ENCODE data around the gene HSF5. TPM values are rescaled to one million over a fixed set of nuclear protein-coding genes. Genes with fewer than 3 reads are reported as not detected.
A peak's percentile ranks its signal among the peaks of the same experiment; 100 is the strongest.
"Not testable (repeated sequence)": the region's sequence is repeated elsewhere in the genome, so short reads cannot be mapped to it uniquely, and the experiment has no call there.

The HSF5 gene
- total RNA-seq, 2 donors from 2014 or later: 2.9 to 3.3 TPM

DNA sequence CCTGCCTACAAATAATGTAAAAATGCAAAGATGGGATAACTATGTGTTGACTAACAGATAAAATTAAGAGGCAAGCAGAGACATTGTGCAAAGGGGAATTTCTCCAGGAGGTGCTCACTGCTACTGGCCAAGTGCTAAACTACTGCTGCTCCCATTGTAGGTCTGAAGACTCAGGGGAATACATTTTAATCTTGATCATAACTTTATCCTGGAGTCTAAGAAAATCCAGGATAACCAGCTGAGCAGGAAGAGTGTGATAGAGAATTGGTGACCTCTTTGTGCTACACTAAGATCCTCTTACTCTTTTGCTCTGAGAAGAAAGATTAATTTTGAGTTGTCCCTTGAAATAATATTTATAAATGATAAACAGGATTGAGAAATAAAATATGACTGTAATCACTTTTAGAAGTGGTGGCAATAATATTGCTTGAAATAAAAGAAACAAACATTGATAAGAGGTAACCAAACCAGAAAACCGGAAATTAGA lies 76.8 kb downstream of the HSF5 start:
- no peak overlapping the region for H3K27ac Mint-ChIP-seq
- no peaks in the 10 kb centered on the region for H3K9me3 Mint-ChIP-seq
- peak overlapping the region; percentile 14 to 85 for H3K4me3 Mint-ChIP-seq
- no peaks in the 10 kb centered on the region for H3K27me3 Mint-ChIP-seq (ENCODE audit: low read depth)
- H3K36me3 Mint-ChIP-seq (ENCODE audit: insufficient read depth in 2 of 2): peaks cover 0 to 2% of the 10 kb centered on the region in 2 donors
- H3K4me1 Mint-ChIP-seq (ENCODE audit: low read depth): peaks cover 57% of the 10 kb centered on the region
- DNase-seq: no peak
- no peak for ATAC-seq (replicated peaks in 1 of 2)

DNA sequence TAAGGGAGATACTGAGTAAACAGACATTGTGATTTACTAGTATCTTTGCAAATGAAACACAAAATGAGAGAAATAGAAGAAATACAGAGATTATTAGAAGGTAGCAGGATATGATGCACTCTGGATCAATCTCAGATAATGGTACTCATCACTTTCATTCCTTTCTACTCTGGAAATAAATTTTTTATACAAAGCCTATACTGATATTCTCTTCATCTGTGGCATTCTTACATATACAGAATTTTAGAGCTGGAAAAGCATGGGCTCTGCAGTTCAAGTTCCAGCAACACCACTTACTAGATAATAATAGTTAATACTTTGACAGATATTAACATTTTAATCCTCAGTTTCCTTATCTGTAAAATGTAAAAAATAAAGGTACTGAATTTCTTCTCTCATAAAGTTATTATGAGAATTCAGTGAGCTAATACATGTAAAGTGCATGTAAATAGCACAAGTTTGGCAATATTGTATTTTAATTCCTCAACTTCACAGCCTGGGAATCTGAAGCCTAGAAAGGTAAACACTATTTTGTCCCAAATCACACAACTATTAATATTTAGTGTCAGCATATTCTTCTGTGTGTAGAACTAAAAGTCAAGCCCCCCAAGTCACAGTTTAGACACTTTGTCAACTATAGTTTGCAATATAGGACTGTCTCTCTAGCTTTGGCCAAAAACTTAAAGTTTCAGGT lies 77.3 kb downstream of the HSF5 start:
- no peak overlapping the region for H3K27ac Mint-ChIP-seq
- H3K4me1 Mint-ChIP-seq (ENCODE audit: low read depth): peaks cover 51% of the 10 kb centered on the region
- DNase-seq (no peak), ATAC-seq (replicated peaks in 1 of 2) (no peak)
- H3K27me3 Mint-ChIP-seq (ENCODE audit: low read depth): no peaks in the 10 kb centered on the region
- H3K4me3 Mint-ChIP-seq: peak overlapping the region in 1 of 2 donors; percentile 33
- H3K9me3 Mint-ChIP-seq: no peaks in the 10 kb centered on the region
- H3K36me3 Mint-ChIP-seq (ENCODE audit: insufficient read depth in 2 of 2): peaks cover 0 to 2% of the 10 kb centered on the region in 2 donors

DNA sequence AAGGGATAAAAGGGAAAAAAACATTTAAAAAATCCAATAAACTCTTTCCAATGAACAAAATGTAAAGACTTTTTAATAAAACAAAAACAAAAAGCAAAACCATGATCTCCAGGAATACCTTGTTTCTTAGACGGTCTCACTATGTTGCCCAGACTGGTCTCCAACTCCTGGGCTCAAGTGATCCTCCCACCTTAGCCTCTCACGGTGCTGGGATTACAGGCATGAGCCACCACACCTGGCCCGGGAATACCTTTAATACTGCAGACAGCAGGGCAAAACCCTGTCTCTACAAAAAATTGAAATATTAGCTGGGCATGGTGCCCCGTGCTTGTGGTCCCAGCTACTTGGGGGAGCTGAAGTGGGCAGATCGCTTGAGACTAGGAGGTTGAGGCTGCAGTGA lies 78.8 kb downstream of the HSF5 start:
- H3K9me3 Mint-ChIP-seq: no peaks in the 10 kb centered on the region
- no peak for DNase-seq
- no peaks in the 10 kb centered on the region for H3K27me3 Mint-ChIP-seq (ENCODE audit: low read depth)
- no peak for ATAC-seq (replicated peaks in 1 of 2)
- peaks cover 38% of the 10 kb centered on the region for H3K4me1 Mint-ChIP-seq (ENCODE audit: low read depth)
- H3K36me3 Mint-ChIP-seq (ENCODE audit: insufficient read depth in 2 of 2): peaks cover 0 to 2% of the 10 kb centered on the region in 2 donors
- no peak overlapping the region for H3K27ac Mint-ChIP-seq
- no peak overlapping the region for H3K4me3 Mint-ChIP-seq

DNA sequence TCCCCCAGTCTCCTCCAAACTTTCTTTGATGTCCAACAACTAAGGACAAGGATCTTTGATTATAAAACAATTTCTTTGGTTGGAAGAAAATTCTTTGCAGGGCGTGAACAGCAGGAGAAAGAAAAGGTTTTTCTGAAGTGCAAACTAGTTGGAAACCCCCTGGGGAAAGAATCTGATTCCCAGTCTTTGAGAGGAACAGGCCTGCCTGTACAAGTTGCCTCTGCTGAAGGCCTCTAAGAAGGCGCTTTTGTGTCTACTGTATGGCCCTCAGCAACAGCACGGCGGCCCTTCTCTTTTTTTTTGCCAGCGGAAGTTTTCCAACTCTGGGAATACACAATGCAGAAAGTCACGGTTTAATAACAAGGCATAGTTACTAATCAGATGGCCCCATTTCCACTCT lies 84.9 kb downstream of the HSF5 start:
- Mint-ChIP-seq H3K9me3 (no peaks in the 10 kb centered on the region), H3K4me3 (no peak overlapping the region), H3K27ac (no peak overlapping the region), H3K4me1 (ENCODE audit: low read depth) (peaks cover 11% of the 10 kb centered on the region), H3K27me3 (ENCODE audit: low read depth) (no peaks in the 10 kb centered on the region), H3K36me3 (ENCODE audit: insufficient read depth in 2 of 2) (no peaks in the 10 kb centered on the region)
- no peak for DNase-seq
- ATAC-seq (replicated peaks in 1 of 2): no peak

DNA sequence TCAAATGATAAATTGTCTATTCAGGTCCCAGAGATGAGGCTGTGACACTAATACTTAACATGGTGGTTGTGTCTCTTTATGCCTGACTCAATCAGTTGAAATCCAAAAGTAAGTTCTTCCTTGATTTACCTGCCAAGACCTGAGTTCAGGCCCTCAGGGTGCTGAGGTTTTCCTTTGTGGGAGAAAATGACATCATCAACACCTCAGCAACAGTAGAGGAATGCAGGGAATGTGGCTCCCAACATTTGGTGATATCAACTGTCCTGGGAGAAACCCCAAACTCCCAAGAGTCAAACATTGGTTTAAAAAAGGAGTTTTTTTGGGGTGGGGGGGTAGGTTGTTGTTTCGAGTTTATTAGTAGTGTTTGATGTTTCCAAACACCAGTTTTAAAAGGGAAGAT lies 85.5 kb downstream of the HSF5 start:
- DNase-seq (no peak), ATAC-seq (replicated peaks in 1 of 2) (no peak)
- Mint-ChIP-seq H3K36me3 (ENCODE audit: insufficient read depth in 2 of 2) (no peaks in the 10 kb centered on the region), H3K27me3 (ENCODE audit: low read depth) (no peaks in the 10 kb centered on the region), H3K4me3 (no peak overlapping the region), H3K9me3 (no peaks in the 10 kb centered on the region), H3K27ac (no peak overlapping the region), H3K4me1 (ENCODE audit: low read depth) (peaks cover 11% of the 10 kb centered on the region)

DNA sequence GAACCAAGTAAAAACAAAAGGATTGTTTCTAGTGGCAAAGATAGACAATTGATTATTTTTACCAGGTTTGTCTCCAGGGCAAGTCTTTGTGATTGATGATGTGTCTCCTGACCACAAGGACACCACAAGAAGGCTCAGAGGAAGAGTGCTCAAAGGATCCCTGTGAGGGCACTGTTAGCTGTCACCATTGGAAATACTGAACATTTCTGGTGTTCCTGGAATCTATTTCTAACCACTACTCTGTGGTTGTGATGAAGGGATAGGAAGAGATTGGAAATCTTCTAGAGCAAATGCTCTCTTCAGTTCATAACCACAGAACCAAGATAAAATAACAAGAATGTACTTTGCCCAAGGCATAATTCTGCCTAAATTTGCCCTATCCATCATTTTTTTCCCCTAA lies 86.2 kb downstream of the HSF5 start:
- Mint-ChIP-seq H3K36me3 (ENCODE audit: insufficient read depth in 2 of 2) (no peaks in the 10 kb centered on the region), H3K27me3 (ENCODE audit: low read depth) (no peaks in the 10 kb centered on the region), H3K9me3 (no peaks in the 10 kb centered on the region), H3K27ac (peak overlapping the region; percentile 33), H3K4me1 (ENCODE audit: low read depth) (peaks cover 11% of the 10 kb centered on the region), H3K4me3 (peak overlapping the region; percentile 18 to 33)
- DNase-seq (peak; percentile 18 to 43), ATAC-seq (replicated peaks in 1 of 2) (peak; percentile 75 to 93)

DNA sequence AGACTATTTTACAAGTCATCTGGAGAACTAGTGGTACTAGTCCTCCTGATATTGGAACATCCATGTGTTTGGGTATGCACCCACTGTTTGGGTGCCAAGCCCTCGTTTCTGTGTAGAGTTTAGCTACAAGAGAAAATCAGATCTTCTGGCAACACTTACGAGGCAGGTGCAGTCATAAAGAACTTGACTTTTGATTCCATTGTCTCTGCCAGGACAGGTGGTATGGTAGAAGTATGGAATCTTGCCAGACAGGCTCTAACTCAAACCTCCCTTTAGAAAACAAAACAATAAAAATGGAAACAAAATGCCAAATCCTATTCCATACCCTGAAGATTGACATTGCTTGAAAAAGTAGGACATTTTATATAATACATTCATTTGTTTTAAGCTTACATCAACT lies 86.9 kb downstream of the HSF5 start:
- Mint-ChIP-seq H3K27ac (no peak overlapping the region), H3K36me3 (ENCODE audit: insufficient read depth in 2 of 2) (no peaks in the 10 kb centered on the region), H3K4me3 (no peak overlapping the region), H3K4me1 (ENCODE audit: low read depth) (peaks cover 11% of the 10 kb centered on the region), H3K27me3 (ENCODE audit: low read depth) (no peaks in the 10 kb centered on the region), H3K9me3 (no peaks in the 10 kb centered on the region)
- ATAC-seq (replicated peaks in 1 of 2) (no peak), DNase-seq (no peak)

DNA sequence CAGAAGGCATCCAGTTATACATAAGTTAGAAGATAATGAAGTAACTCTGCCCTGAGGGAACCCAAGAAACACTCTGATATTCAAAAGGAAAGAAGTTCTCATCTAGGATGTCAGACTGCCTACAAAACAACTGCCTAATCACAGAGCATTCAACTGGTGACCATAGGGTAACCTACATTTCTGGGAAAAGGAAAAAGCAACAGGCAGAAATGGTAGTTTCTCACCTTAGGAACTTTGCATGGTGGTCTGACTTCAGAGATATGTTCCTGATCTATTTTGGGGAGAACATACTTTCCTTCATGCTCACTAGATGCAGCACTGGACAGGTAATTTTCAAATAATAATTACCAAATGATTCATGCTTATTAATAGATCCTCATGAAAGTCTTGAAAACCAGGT lies 87.4 kb downstream of the HSF5 start:
- Mint-ChIP-seq H3K4me3 (no peak overlapping the region), H3K27me3 (ENCODE audit: low read depth) (no peaks in the 10 kb centered on the region), H3K27ac (no peak overlapping the region), H3K36me3 (ENCODE audit: insufficient read depth in 2 of 2) (no peaks in the 10 kb centered on the region), H3K4me1 (ENCODE audit: low read depth) (peaks cover 11% of the 10 kb centered on the region), H3K9me3 (no peaks in the 10 kb centered on the region)
- no peak for DNase-seq
- no peak for ATAC-seq (replicated peaks in 1 of 2)

DNA sequence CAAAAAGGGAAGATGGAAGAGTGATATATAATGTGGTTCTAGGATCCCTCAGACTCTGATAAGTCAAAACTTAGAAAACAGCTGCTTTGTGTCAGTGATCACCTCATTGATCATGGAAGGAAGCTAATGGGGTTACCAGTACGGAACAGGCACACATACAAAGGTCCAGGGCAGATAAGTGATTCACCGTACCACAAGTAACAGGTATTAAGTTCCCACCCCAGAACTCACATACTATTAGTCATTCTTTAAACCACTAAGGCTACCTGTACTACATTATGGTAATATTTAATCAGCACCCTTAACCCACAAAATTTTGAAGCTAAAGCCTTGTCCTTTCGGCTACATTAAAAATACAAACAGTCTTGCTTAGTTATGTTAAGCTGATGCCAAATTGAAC lies 88.2 kb downstream of the HSF5 start:
- Mint-ChIP-seq H3K9me3 (no peaks in the 10 kb centered on the region), H3K27me3 (ENCODE audit: low read depth) (no peaks in the 10 kb centered on the region), H3K4me1 (ENCODE audit: low read depth) (peaks cover 11% of the 10 kb centered on the region), H3K36me3 (ENCODE audit: insufficient read depth in 2 of 2) (no peaks in the 10 kb centered on the region), H3K27ac (no peak overlapping the region), H3K4me3 (no peak overlapping the region)
- no peak for DNase-seq
- no peak for ATAC-seq (replicated peaks in 1 of 2)

DNA sequence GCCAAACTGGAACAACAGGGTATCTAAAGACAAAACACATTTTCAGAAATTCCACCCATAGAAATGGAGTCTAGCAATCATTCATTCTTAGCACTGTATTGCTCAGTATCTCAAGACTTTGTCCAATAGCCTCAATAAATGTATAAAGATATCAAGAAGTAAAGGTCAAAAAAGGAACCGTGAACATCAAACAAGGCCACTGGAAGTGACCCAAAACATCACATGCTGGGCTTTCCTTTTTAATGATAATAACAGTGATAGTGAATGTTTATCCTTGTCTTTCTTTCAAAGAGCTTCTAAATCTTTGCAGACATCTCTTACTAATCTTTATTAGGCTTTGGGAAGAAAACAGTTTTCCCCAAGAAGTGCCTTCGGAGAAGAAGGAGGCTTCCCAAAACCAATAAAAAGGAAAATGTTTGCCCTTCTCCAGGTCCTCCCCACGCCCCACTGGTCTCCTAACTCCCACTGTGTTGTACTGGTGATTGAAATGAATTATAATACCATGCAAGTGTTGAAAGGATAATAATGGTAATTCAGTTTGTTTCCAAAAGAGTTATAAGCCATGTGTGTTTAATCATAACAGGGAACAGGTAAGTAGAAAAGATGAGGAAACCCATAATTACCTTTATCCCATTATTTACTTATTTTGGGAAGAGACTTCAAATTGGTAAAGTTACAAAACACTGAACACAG lies 89.5 kb downstream of the HSF5 start:
- H3K4me1 Mint-ChIP-seq (ENCODE audit: low read depth): peaks cover 18% of the 10 kb centered on the region
- H3K27ac Mint-ChIP-seq: no peak overlapping the region
- H3K9me3 Mint-ChIP-seq: no peaks in the 10 kb centered on the region
- H3K4me3 Mint-ChIP-seq: no peak overlapping the region
- no peak for ATAC-seq (replicated peaks in 1 of 2)
- H3K27me3 Mint-ChIP-seq (ENCODE audit: low read depth): no peaks in the 10 kb centered on the region
- no peak for DNase-seq
- H3K36me3 Mint-ChIP-seq (ENCODE audit: insufficient read depth in 2 of 2): no peaks in the 10 kb centered on the region

DNA sequence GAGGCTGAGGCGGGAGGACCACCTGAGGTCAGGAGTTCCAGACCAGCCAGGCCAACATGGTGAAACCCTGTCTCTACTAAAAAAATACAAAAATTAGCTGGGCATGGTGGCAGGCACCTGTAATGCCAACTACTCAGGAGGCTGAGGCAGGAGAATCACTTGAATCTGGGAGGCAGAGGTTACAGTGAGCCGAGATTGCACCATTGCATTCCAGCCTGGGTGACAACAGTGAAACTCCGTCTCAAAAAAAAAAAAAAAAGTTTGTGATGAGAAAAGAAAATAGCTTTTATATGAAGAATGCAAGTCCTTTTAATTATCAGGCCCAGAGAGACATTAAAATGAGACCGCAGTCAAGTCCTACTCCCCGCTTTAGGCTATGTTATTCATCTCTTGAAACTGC lies 90.8 kb downstream of the HSF5 start:
- H3K4me3 Mint-ChIP-seq; H3K27me3 Mint-ChIP-seq (ENCODE audit: low read depth): not testable (repeated sequence)

DNA sequence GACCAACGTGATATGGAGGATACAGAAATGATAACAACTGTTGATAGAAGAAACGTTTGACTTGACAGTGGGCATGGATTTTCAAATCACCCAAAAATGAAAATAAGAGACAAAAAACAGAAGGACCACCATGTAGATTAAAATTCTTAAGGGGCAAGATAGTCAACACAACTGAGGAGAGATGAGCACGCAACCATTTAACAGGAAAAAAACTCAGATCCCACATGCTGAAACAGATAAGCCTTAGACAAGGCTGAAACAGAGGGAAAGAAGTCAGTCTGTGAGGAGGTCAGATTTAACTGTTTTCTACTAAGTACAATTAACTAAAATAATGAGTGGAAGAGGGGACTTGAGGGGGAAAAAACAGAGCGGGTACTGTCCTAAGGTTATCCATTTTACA lies 92.0 kb downstream of the HSF5 start:
- Mint-ChIP-seq H3K9me3 (no peaks in the 10 kb centered on the region), H3K27ac (no peak overlapping the region), H3K4me3 (no peak overlapping the region), H3K27me3 (ENCODE audit: low read depth) (no peaks in the 10 kb centered on the region), H3K4me1 (ENCODE audit: low read depth) (peaks cover 7% of the 10 kb centered on the region), H3K36me3 (ENCODE audit: insufficient read depth in 2 of 2) (no peaks in the 10 kb centered on the region)
- ATAC-seq (replicated peaks in 1 of 2): no peak
- DNase-seq: no peak

More for the DNA sequence above, 90.8 kb downstream of the HSF5 start:
- not testable (repeated sequence) for H3K27ac Mint-ChIP-seq; ATAC-seq (replicated peaks in 1 of 2); DNase-seq; H3K9me3 Mint-ChIP-seq; H3K36me3 Mint-ChIP-seq (ENCODE audit: insufficient read depth in 2 of 2)
- H3K4me1 Mint-ChIP-seq (ENCODE audit: low read depth): peaks cover 17% of the 10 kb centered on the region

DNA sequence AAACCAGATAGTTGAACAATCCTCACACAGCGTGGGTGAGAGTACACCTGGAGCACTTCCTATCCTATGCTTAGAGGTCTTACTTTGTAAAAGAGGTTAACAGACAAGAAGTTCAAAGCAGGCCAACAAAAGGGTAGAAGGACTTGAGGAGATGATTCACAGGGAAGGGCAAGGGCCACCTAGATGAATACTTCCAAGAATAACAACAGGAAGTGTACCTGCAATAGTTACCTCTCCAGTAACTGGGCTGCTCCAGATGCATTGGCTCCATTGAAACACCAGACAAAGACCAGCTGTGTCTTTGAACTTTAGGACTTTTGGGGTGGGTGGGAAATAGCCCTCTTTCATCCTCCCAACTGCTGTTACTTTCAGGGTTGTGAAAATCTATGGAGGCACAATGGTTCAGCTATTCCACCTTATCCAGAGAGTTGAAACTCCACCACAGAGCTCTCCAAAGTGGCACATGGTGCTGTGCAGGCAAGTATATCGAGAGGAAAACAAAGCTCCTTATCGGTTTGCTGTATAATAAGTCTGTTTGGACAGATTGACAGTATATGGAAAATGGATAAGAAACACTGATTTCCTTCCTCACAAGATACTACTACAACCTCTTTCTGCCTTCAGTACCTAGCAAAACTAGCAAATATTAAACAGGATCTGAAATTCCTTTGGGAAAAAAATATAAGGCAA lies 93.5 kb downstream of the HSF5 start:
- Mint-ChIP-seq H3K4me3 (no peak overlapping the region), H3K27ac (no peak overlapping the region), H3K36me3 (ENCODE audit: insufficient read depth in 2 of 2) (no peaks in the 10 kb centered on the region), H3K27me3 (ENCODE audit: low read depth) (no peaks in the 10 kb centered on the region), H3K9me3 (no peaks in the 10 kb centered on the region), H3K4me1 (ENCODE audit: low read depth) (peaks cover 7% of the 10 kb centered on the region)
- no peak for DNase-seq
- no peak for ATAC-seq (replicated peaks in 1 of 2)
